OCI-LY1 (cell line): ENCODE results near the gene CRMP1.

Experiments used
- H2AFZ ChIP-seq: fragments of 200-600 bp; sonication (generic), shearing (Covaris generic); 2 replicates; pipeline ENCODE4 v1.6.0; 2014; ENCODE audit warnings: antibody characterized with exemption, mild to moderate bottlenecking, low read length
- H3F3A ChIP-seq: fragments of 200-600 bp; sonication (generic), shearing (Covaris generic); 2 replicates; pipeline ENCODE4 v1.6.0; 2014; ENCODE audit warnings: mild to moderate bottlenecking, antibody characterized with exemption, low read length, moderate library complexity; ENCODE audit not compliant: insufficient read depth
- H3K27ac ChIP-seq: fragments of 200-600 bp; sonication (generic); 2 replicates; pipeline ENCODE4 v1.5.1; 2014; ENCODE audit warnings: low read length, mixed run types, mild to moderate bottlenecking, low read depth; ENCODE audit not compliant: poor library complexity, severe bottlenecking
- H3K27me3 ChIP-seq: fragments of 200-600 bp; sonication (generic); 2 replicates; pipeline ENCODE4 v1.6.0; 2014; ENCODE audit warnings: antibody characterized with exemption, mild to moderate bottlenecking, low read length, moderate library complexity; ENCODE audit not compliant: insufficient read depth
- H3K36me3 ChIP-seq: fragments of 200-600 bp; sonication (generic); 2 replicates; pipeline ENCODE4 v1.6.1; 2014; ENCODE audit warnings: mild to moderate bottlenecking, antibody characterized with exemption, low read length, moderate library complexity, mixed read lengths; ENCODE audit not compliant: insufficient read depth
- H3K4me1 ChIP-seq: fragments of 200-600 bp; sonication (generic); 2 replicates; pipeline ENCODE4 v1.5.1; 2014; ENCODE audit warnings: mild to moderate bottlenecking, low read length, moderate library complexity; ENCODE audit not compliant: insufficient read depth, severe bottlenecking
- H3K4me2 ChIP-seq: fragments of 200-600 bp; sonication (generic), shearing (Covaris generic); 2 replicates; pipeline ENCODE4 v1.6.1; 2014; ENCODE audit warnings: low read length
- H3K4me3 ChIP-seq: fragments of 200-600 bp; sonication (generic); 2 replicates; pipeline ENCODE4 v1.5.1; 2014; ENCODE audit warnings: low read length, low read depth, mild to moderate bottlenecking, mixed read lengths; ENCODE audit not compliant: poor library complexity, severe bottlenecking
- H3K79me2 ChIP-seq: fragments of 200-600 bp; shearing (Covaris generic); 2 replicates; pipeline ENCODE4 v1.6.1; 2016; ENCODE audit warnings: mixed run types, low read length, mixed read lengths; ENCODE audit not compliant: insufficient read depth
- H3K9ac ChIP-seq: fragments of 200-600 bp; sonication (generic), shearing (Covaris generic); 2 replicates; pipeline ENCODE4 v1.6.1; 2014; ENCODE audit warnings: mild to moderate bottlenecking, low read length, mixed read lengths
- H3K9me2 ChIP-seq: fragments of 200-600 bp; sonication (generic), shearing (Covaris generic); 2 replicates; pipeline ENCODE4 v1.6.1; 2014; ENCODE audit warnings: low read depth, mild to moderate bottlenecking, low read length, mixed read lengths
- H3K9me3 ChIP-seq: fragments of 200-600 bp; shearing (Covaris generic); 2 replicates; pipeline ENCODE4 v1.6.1; 2014; ENCODE audit warnings: low read length, mixed read lengths
- H4K20me1 ChIP-seq: fragments of 200-600 bp; sonication (generic), shearing (Covaris generic); 2 replicates; pipeline ENCODE4 v1.6.0; 2016; ENCODE audit warnings: mild to moderate bottlenecking, low read length; ENCODE audit not compliant: insufficient read depth
- EZH2 ChIP-seq: fragments of 200-600 bp; sonication (generic), shearing (Covaris generic); IDR thresholded peaks from 2 replicates; pipeline ENCODE4 v1.8.0; 2017; ENCODE audit warnings: borderline replicate concordance, mixed run types, mild to moderate bottlenecking, antibody characterized with exemption, low read length, moderate library complexity, mixed read lengths
- TF ChIP-seq, protein P1 (sequence below): fragments of 200-600 bp; sonication (generic), shearing (Covaris generic); IDR thresholded peaks from 2 replicates; pipeline ENCODE4 v1.5.1; 2017; ENCODE audit warnings: mild to moderate bottlenecking, antibody characterized with exemption, low read length, moderate library complexity, mixed read lengths

Gene CRMP1

GRCh38 chr4:5791654-5792053 is 101.2 kb downstream of the CRMP1 start:
- no peaks in the 10 kb centered on the region for H3F3A ChIP-seq
- H3K9me2 ChIP-seq: no peaks in the 10 kb centered on the region
- no peak for TF ChIP-seq EZH2
- TF ChIP-seq, protein P1, sequence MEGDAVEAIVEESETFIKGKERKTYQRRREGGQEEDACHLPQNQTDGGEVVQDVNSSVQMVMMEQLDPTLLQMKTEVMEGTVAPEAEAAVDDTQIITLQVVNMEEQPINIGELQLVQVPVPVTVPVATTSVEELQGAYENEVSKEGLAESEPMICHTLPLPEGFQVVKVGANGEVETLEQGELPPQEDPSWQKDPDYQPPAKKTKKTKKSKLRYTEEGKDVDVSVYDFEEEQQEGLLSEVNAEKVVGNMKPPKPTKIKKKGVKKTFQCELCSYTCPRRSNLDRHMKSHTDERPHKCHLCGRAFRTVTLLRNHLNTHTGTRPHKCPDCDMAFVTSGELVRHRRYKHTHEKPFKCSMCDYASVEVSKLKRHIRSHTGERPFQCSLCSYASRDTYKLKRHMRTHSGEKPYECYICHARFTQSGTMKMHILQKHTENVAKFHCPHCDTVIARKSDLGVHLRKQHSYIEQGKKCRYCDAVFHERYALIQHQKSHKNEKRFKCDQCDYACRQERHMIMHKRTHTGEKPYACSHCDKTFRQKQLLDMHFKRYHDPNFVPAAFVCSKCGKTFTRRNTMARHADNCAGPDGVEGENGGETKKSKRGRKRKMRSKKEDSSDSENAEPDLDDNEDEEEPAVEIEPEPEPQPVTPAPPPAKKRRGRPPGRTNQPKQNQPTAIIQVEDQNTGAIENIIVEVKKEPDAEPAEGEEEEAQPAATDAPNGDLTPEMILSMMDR: no peak
- H3K4me3 ChIP-seq: no peak overlapping the region
- H3K4me1 ChIP-seq: no peaks in the 10 kb centered on the region
- H3K36me3 ChIP-seq: peaks cover 6% of the 10 kb centered on the region
- H3K27me3 ChIP-seq: no peaks in the 10 kb centered on the region
- H4K20me1 ChIP-seq: no peaks in the 10 kb centered on the region
- H3K79me2 ChIP-seq: no peaks in the 10 kb centered on the region
- no peak overlapping the region for H3K9ac ChIP-seq
- H3K9me3 ChIP-seq: no peaks in the 10 kb centered on the region
- H2AFZ ChIP-seq: no peak overlapping the region
- H3K27ac ChIP-seq: no peak overlapping the region
- H3K4me2 ChIP-seq: no peak overlapping the region

GRCh38 chr4:5790546-5790857 is 102.4 kb downstream of the CRMP1 start:
- no peaks in the 10 kb centered on the region for H4K20me1 ChIP-seq
- no peaks in the 10 kb centered on the region for H3K9me3 ChIP-seq

GRCh38 chr4:5789141-5789540 is 103.7 kb downstream of the CRMP1 start:
- Histone ChIP-seq H3K9ac (no peak overlapping the region), H3K9me3 (no peaks in the 10 kb centered on the region), H4K20me1 (no peaks in the 10 kb centered on the region), H3K9me2 (no peaks in the 10 kb centered on the region), H3F3A (no peaks in the 10 kb centered on the region), H3K27ac (no peak overlapping the region), H3K79me2 (no peaks in the 10 kb centered on the region), H3K4me2 (no peak overlapping the region), H3K4me3 (no peak overlapping the region), H3K4me1 (no peaks in the 10 kb centered on the region), H2AFZ (no peak overlapping the region), H3K27me3 (no peaks in the 10 kb centered on the region), H3K36me3 (peaks cover 6% of the 10 kb centered on the region)
- no peak for TF ChIP-seq EZH2
- TF ChIP-seq, protein P1: no peak

More at GRCh38 chr4:5790546-5790857, 102.4 kb downstream of the CRMP1 start:
- H3K9me2 ChIP-seq: no peaks in the 10 kb centered on the region
- TF ChIP-seq, protein P1: no peak
- H2AFZ ChIP-seq: no peak overlapping the region
- H3F3A ChIP-seq: no peaks in the 10 kb centered on the region
- no peaks in the 10 kb centered on the region for H3K79me2 ChIP-seq
- H3K27ac ChIP-seq: no peak overlapping the region
- H3K36me3 ChIP-seq: peaks cover 6% of the 10 kb centered on the region
- no peaks in the 10 kb centered on the region for H3K27me3 ChIP-seq
- no peak overlapping the region for H3K4me2 ChIP-seq
- H3K4me3 ChIP-seq: no peak overlapping the region
- H3K4me1 ChIP-seq: no peaks in the 10 kb centered on the region
- H3K9ac ChIP-seq: no peak overlapping the region
